H1 (cell line): Measurements from ENCODE around the gene FHL2. TPM values are rescaled to one million over a fixed set of nuclear protein-coding genes. Genes with fewer than 3 reads are reported as not detected.

Source experiments
- CTCF ChIA-PET: fragments of 300-600 bp; sonication (Branson Sonifier 250); formaldehyde crosslinking; loops from one replicate; lab custom pipeline; 2021; ENCODE audit not compliant: partially characterized antibody; lab: Charles Lee
- POLR2A ChIA-PET: fragments of 300-600 bp; sonication (Branson Sonifier 250); formaldehyde crosslinking; loops from one replicate; lab custom pipeline; 2021; ENCODE audit warnings: inconsistent platforms; ENCODE audit not compliant: partially characterized antibody; lab: Charles Lee
- DNase-seq, 2 experiments: peaks; one replicate each; pipeline versions ENCODE4 v3.0.0 to v3.0.0-alpha.2; 2010 to 2022; ENCODE audit warnings: low spot score in 2 of 2, low read depth in 1 of 2, mixed read lengths in 1 of 2
- FAIRE-seq: peaks from 2 replicates; lab custom pipeline; 2011; peaks lifted over from hg19 to GRCh38; lab: Jason Lieb, UNC
- H2AFZ ChIP-seq: 2 replicates; pipeline ENCODE4 v1.8.1; 2012; ENCODE audit warnings: low read length, inconsistent platforms
- H2AK5ac ChIP-seq: 2 replicates; pipeline ENCODE4 v1.6.1; 2013; ENCODE audit warnings: low read depth, low read length
- H2BK120ac ChIP-seq: replicated peaks from 2 replicates; pipeline ENCODE3; 2013; ENCODE audit warnings: low read depth, low read length, inconsistent platforms
- H2BK12ac ChIP-seq: 2 replicates; pipeline ENCODE4 v1.6.1; 2013; ENCODE audit warnings: low read depth, low read length
- H2BK15ac ChIP-seq: 2 replicates; pipeline ENCODE4 v1.6.1; 2013; ENCODE audit warnings: low read length
- H2BK20ac ChIP-seq: 2 replicates; pipeline ENCODE4 v1.6.1; 2013; ENCODE audit warnings: low read length
- H2BK5ac ChIP-seq: 2 replicates; pipeline ENCODE4 v1.6.1; 2013; ENCODE audit warnings: low read depth, low read length
- H3K14ac ChIP-seq: 2 replicates; pipeline ENCODE4 v1.6.1; 2013; ENCODE audit warnings: inconsistent platforms; ENCODE audit not compliant: insufficient read length
- H3K18ac ChIP-seq: 2 replicates; pipeline ENCODE4 v1.6.1; 2013; ENCODE audit warnings: low read length; ENCODE audit errors: extremely low read depth
- H3K23ac ChIP-seq: 2 replicates; pipeline ENCODE4 v1.6.1; 2013; ENCODE audit warnings: inconsistent platforms; ENCODE audit not compliant: insufficient read length
- H3K23me2 ChIP-seq: 2 replicates; pipeline ENCODE4 v1.6.1; 2013; ENCODE audit warnings: low read depth, low read length
- H3K27ac ChIP-seq: 2 replicates; pipeline ENCODE4 v1.6.1; 2011; ENCODE audit warnings: low read depth, low read length, inconsistent platforms
- H3K27me3 ChIP-seq, 4 experiments: replicated peaks in 1 of 4; 1 replicate in 1 of 4; 2 replicates in 3 of 4; pipeline versions ENCODE4 v1.6.1 to v1.8.1; 2011 to 2013; ENCODE audit warnings: low read length in 3 of 4, mild to moderate bottlenecking in 3 of 4, inconsistent platforms in 2 of 4, mixed read lengths in 2 of 4, moderate library complexity in 1 of 4; ENCODE audit not compliant: control insufficient read depth in 3 of 4, insufficient read depth in 3 of 4; ENCODE audit errors: extremely low read depth in 1 of 4
- H3K36me3 ChIP-seq, 4 experiments: 2 replicates each; pipeline versions ENCODE4 v1.6.1 to v1.8.1; 2011 to 2013; ENCODE audit warnings: mild to moderate bottlenecking in 4 of 4, low read length in 3 of 4, moderate library complexity in 2 of 4, control low read depth in 1 of 4, inconsistent platforms in 1 of 4; ENCODE audit not compliant: insufficient read depth in 4 of 4, control insufficient read depth in 2 of 4
- H3K4ac ChIP-seq: replicated peaks from 2 replicates; pipeline ENCODE3; 2013; ENCODE audit warnings: low read length, low read depth, mixed read lengths, inconsistent platforms; ENCODE audit not compliant: insufficient read length
- H3K4me1 ChIP-seq, 4 experiments: replicated peaks in 1 of 4; 1 replicate in 1 of 4; 2 replicates in 3 of 4; pipeline versions ENCODE4 v1.6.1 to v1.8.1; 2011 to 2013; ENCODE audit warnings: low read length in 3 of 4, inconsistent platforms in 2 of 4, mixed read lengths in 1 of 4; ENCODE audit not compliant: insufficient read depth in 4 of 4, control insufficient read depth in 3 of 4
- H3K4me2 ChIP-seq, 2 experiments: 2 replicates each; pipeline versions ENCODE4 v1.6.1 to v1.8.1; 2011 to 2013; ENCODE audit warnings: low read depth in 2 of 2, low read length in 2 of 2, control low read depth in 1 of 2, inconsistent platforms in 1 of 2, mild to moderate bottlenecking in 1 of 2; ENCODE audit not compliant: insufficient read depth in 1 of 2
- H3K4me3 ChIP-seq, 4 experiments: fragments of 200-600, 300-600 bp in 1 of 4; sonication (generic), shearing (Covaris generic), sonication (Bioruptor Twin) in 1 of 4; 2 replicates each; pipeline versions ENCODE4 v1.5.1 to v1.8.1; 2011 to 2016; ENCODE audit warnings: low read length in 4 of 4, low read depth in 3 of 4, control low read depth in 2 of 4, inconsistent platforms in 2 of 4, mild to moderate bottlenecking in 2 of 4, mixed read lengths in 1 of 4, moderate library complexity in 1 of 4; ENCODE audit not compliant: insufficient read depth in 2 of 4; ENCODE audit errors: extremely low read depth in 1 of 4
- H3K56ac ChIP-seq: replicated peaks from 2 replicates; pipeline ENCODE3; 2013; ENCODE audit warnings: low read depth, mild to moderate bottlenecking, mixed read lengths, low read length, inconsistent platforms; ENCODE audit not compliant: insufficient read length
- H3K79me1 ChIP-seq: 2 replicates; pipeline ENCODE4 v1.6.1; 2013; ENCODE audit warnings: low read depth, low read length, control low read depth
- H3K79me2 ChIP-seq, 2 experiments: 2 replicates each; pipeline versions ENCODE4 v1.6.1 to v1.8.1; 2012 to 2013; ENCODE audit warnings: low read length in 2 of 2, mild to moderate bottlenecking in 2 of 2, inconsistent platforms in 1 of 2; ENCODE audit not compliant: insufficient read depth in 2 of 2, control insufficient read depth in 1 of 2
- H3K9ac ChIP-seq, 4 experiments: replicated peaks in 1 of 4; 1 replicate in 1 of 4; 2 replicates in 3 of 4; pipeline versions ENCODE4 v1.6.1 to v1.8.1; 2011 to 2013; ENCODE audit warnings: low read depth in 3 of 4, low read length in 3 of 4, control low read depth in 2 of 4, mild to moderate bottlenecking in 2 of 4, moderate library complexity in 2 of 4, inconsistent platforms in 1 of 4; ENCODE audit errors: extremely low read depth in 1 of 4
- H3K9me3 ChIP-seq, 2 experiments: 2 replicates each; pipeline versions ENCODE4 v1.6.1 to v1.8.1; 2012 to 2013; ENCODE audit warnings: mild to moderate bottlenecking in 2 of 2, moderate library complexity in 2 of 2, control low read depth in 1 of 2, inconsistent platforms in 1 of 2, low read depth in 1 of 2, low read length in 1 of 2, mixed read lengths in 1 of 2; ENCODE audit not compliant: insufficient read depth in 2 of 2
- H4K20me1 ChIP-seq, 2 experiments: replicated peaks in 1 of 2; 2 replicates each; pipeline versions ENCODE3 to v1.8.1; 2011 to 2013; ENCODE audit warnings: inconsistent platforms in 2 of 2, low read length in 2 of 2, mild to moderate bottlenecking in 1 of 2; ENCODE audit not compliant: insufficient read depth in 2 of 2, control insufficient read depth in 1 of 2
- H4K5ac ChIP-seq: 2 replicates; pipeline ENCODE4 v1.6.1; 2013; ENCODE audit warnings: low read length, low read depth, mixed read lengths, inconsistent platforms; ENCODE audit not compliant: insufficient read length
- H4K8ac ChIP-seq: 2 replicates; pipeline ENCODE4 v1.8.0; 2013; ENCODE audit warnings: mild to moderate bottlenecking, moderate library complexity, low read length, inconsistent platforms; ENCODE audit not compliant: insufficient read depth; ENCODE audit errors: extremely low read depth
- H4K91ac ChIP-seq: replicated peaks from 2 replicates; pipeline ENCODE3; 2013; ENCODE audit warnings: low read length, mixed read lengths, inconsistent platforms; ENCODE audit not compliant: insufficient read length
- ATF3 ChIP-seq: IDR thresholded peaks from 2 replicates; pipeline ENCODE4 v1.6.1; 2011; ENCODE audit warnings: low read depth, mild to moderate bottlenecking, low read length; ENCODE audit not compliant: insufficient read depth
- CHD1 ChIP-seq: IDR thresholded peaks from 2 replicates; pipeline ENCODE4 v1.6.1; 2012; ENCODE audit warnings: low read depth, low read length, improper control_type of control experiment
- CREB1 ChIP-seq: IDR thresholded peaks from 2 replicates; pipeline ENCODE4 v1.6.1; 2012; ENCODE audit warnings: inconsistent platforms
- EGR1 ChIP-seq: IDR thresholded peaks from 2 replicates; pipeline ENCODE4 v1.6.1; 2011; ENCODE audit warnings: low read depth, low read length, borderline replicate concordance
- HDAC2 ChIP-seq, 2 experiments: fragments of 300-600 bp in 1 of 2; sonication (generic) in 1 of 2; IDR thresholded peaks; 2 replicates each; pipeline ENCODE4 v1.6.1; 2011 to 2012; ENCODE audit warnings: low read depth in 2 of 2, low read length in 2 of 2, mild to moderate bottlenecking in 2 of 2, moderate library complexity in 2 of 2, borderline replicate concordance in 1 of 2, inconsistent platforms in 1 of 2
- RNF2 ChIP-seq: fragments of 200-900, 300-1000 bp; sonication (generic); IDR thresholded peaks from 2 replicates; pipeline ENCODE4 v1.7.1; 2016; ENCODE audit warnings: borderline replicate concordance, low read depth, mild to moderate bottlenecking, antibody characterized with exemption, low read length; ENCODE audit not compliant: poor library complexity, severe bottlenecking; ENCODE audit errors: missing control alignments
- SP1 ChIP-seq: IDR thresholded peaks from 2 replicates; pipeline ENCODE4 v1.6.1; 2011; ENCODE audit warnings: low read depth, low read length
- SRF ChIP-seq: IDR thresholded peaks from 2 replicates; pipeline ENCODE4 v1.6.1; 2011; ENCODE audit warnings: mild to moderate bottlenecking, low read depth, low read length, moderate library complexity
- TAF1 ChIP-seq: IDR thresholded peaks from 2 replicates; pipeline ENCODE4 v1.6.1; 2011; ENCODE audit warnings: mild to moderate bottlenecking, low read depth, low read length
- TAF7 ChIP-seq: optimal IDR thresholded peaks from 2 replicates; pipeline ENCODE3; 2011; ENCODE audit warnings: low read depth, mild to moderate bottlenecking, inconsistent platforms, low read length, moderate library complexity, borderline replicate concordance
- WGBS, 2 experiments: shearing (Covaris generic) in 1 of 2; methylation state at CpG; one replicate each; pipeline versions ENCODE4 v1.1.6 to v1.1.7; 2013 to 2015; ENCODE audit warnings: low lambda C conversion rate in 2 of 2, mixed read lengths in 2 of 2, inconsistent platforms in 1 of 2, low coverage in 1 of 2, missing lambda C conversion rate in 1 of 2; ENCODE audit not compliant: insufficient replicate concordance in 2 of 2, insufficient coverage in 1 of 2, insufficient read length in 1 of 2; ENCODE audit errors: extremely low coverage in 1 of 2, missing lambda C conversion rate in 1 of 2; 5-methylcytosine and 5-hydroxymethylcytosine counted together
- polyA plus RNA-seq, 7 experiments: library from polyadenylated mRNA; depleted of rRNA in 3 of 7; stranded (reverse) in 5 of 7; unstranded in 2 of 7; fragments of >200 nt in 5 of 7; fragments of 200-250 nt in 2 of 7; gene quantifications; 1 replicate in 5 of 7; 2 replicates in 1 of 7; 4 replicates in 1 of 7; pipeline versions ENCODE4 v1.2.1 to v1.2.3, GENCODE V29; 2011 to 2013; ENCODE audit warnings: missing spikeins in 2 of 7, mixed read lengths in 2 of 7
- total RNA-seq: library from RNA; stranded (reverse); fragmentation: NEBNext Ultra II Directional; extraction: Animal tissue kit (Norgen Biotek cat#: 25700); gene quantifications from 2 replicates; pipeline ENCODE4 v1.2.1, GENCODE V29; 2021
- TF ChIP-seq, protein P1 (sequence below): IDR thresholded peaks from 2 replicates; pipeline ENCODE4 v1.6.1; 2012; ENCODE audit warnings: inconsistent platforms

FHL2 gene
- total and polyA plus RNA-seq, 2 of the 8 experiments (the other 6 are each of a cell fraction or from before 2014, with no cell fraction given), result 33.2 to 64.3 TPM

DNA sequence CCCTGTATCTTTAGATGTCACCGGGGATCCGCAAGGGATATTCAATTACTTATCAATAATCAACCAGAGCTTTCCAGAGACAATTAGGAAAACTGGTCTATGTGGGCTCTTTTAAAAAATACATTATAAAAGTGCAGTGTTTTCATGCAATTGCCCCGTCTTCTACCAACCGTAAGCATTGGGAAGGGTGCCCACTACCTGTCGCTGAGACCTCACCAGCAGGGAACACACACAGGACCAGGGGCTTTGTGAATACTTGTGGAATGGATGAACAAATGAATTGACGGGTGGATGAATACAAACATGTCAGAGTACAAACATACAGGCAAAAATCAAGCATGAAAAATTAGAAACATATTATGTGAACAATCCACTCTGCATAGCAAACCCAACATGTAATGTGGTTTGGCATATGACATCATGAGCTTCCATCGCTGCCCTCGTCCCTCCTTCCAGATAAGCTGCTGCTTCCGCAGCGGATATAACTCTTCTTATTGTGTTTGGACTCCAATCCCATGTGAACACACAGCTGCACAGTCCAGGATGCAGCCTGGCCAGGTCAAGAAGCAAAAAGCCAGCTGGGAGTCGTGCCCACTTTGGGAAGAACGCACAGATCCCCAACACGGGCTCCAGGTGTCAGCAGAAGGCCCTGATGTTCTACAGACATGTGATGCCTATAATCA is 5.3 kb downstream of the FHL2 start:
- peaks cover 11% of the 10 kb centered on the region for H3K79me1 ChIP-seq
- no peak overlapping the region for H2BK120ac ChIP-seq
- no peak for DNase-seq
- H3K9me3 ChIP-seq, result no peaks in the 10 kb centered on the region
- H3K36me3 ChIP-seq, result peaks cover 0 to 5% (median 0%) of the 10 kb centered on the region in 4 experiments; a peak in 3 of 8 replicates
- H4K91ac ChIP-seq, result no peak overlapping the region
- no peak overlapping the region for H3K4me2 ChIP-seq
- H2BK12ac ChIP-seq, result no peak overlapping the region
- no peak overlapping the region for H3K9ac ChIP-seq
- no peak overlapping the region for H3K14ac ChIP-seq
- no peak overlapping the region for H3K4ac ChIP-seq
- no peak overlapping the region for H4K5ac ChIP-seq
- H3K27ac ChIP-seq, result no peak overlapping the region
- WGBS, 2 experiments, result 95% methylated on average over 13 of the region's 13 CpGs; no CpG with 5 or more reads in 1 of the 2 experiments
- no peak overlapping the region for H2BK15ac ChIP-seq
- H3K27me3 ChIP-seq, result peaks cover 0 to under 1% (median 0%) of the 10 kb centered on the region in 4 experiments; a peak in 1 of 7 replicates
- no peak overlapping the region for H3K56ac ChIP-seq
- H2BK5ac ChIP-seq, result no peak overlapping the region
- H2AFZ ChIP-seq, result no peak overlapping the region
- H3K4me3 ChIP-seq, result no peak overlapping the region
- H2AK5ac ChIP-seq, result no peak overlapping the region
- POLR2A ChIA-PET, result interaction anchor here (0.9 to 2.5 kb wide), 2 partner anchors 10 to 83 kb away, joined by 3 to 6 read pairs; no protein-coding TSS in a partner anchor
- H3K23me2 ChIP-seq, result no peaks in the 10 kb centered on the region; the same call in 1 of the 2 replicates
- no peak overlapping the region for H3K23ac ChIP-seq
- H3K18ac ChIP-seq, result no peak overlapping the region
- peaks cover 0 to 73% of the 10 kb centered on the region in 2 experiments; a peak in 2 of 4 replicates for H3K79me2 ChIP-seq
- peaks cover 0 to 1% of the 10 kb centered on the region in 2 experiments for H4K20me1 ChIP-seq
- CTCF ChIA-PET, result interaction anchor here (1.1 to 5.6 kb wide), 7 partner anchors 10 to 127 kb away, joined by 3 to 27 read pairs (median 5); no protein-coding TSS in a partner anchor
- peaks cover 0 to 5% (median 2%) of the 10 kb centered on the region in 4 experiments; a peak in 4 of 7 replicates for H3K4me1 ChIP-seq
- no peak for FAIRE-seq
- no peak overlapping the region for H4K8ac ChIP-seq
- no peak overlapping the region for H2BK20ac ChIP-seq
- TF ChIP-seq ATF3 (no peak), CREB1 (no peak), HDAC2 (IDR thresholded peaks at IDR 0.05; ENCODE audit: borderline replicate concordance in 1 of 2, low read depth in 2 of 2, low read length in 2 of 2) (no peak), TAF7 (no peak), TAF1 (no peak), SRF (no peak), SP1 (no peak), CHD1 (no peak), EGR1 (no peak), RNF2 (no peak)
- TF ChIP-seq, protein P1, sequence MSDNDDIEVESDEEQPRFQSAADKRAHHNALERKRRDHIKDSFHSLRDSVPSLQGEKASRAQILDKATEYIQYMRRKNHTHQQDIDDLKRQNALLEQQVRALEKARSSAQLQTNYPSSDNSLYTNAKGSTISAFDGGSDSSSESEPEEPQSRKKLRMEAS, result no peak
